IPS DF 19.7 (cell line): Measurements from ENCODE around the gene RAB7B.

Experiments used
- DNase-seq: peaks from one replicate; pipeline ENCODE4 v3.0.0-alpha.2; 2013; ENCODE audit warnings: low read depth, low spot score

RAB7B gene

DNA sequence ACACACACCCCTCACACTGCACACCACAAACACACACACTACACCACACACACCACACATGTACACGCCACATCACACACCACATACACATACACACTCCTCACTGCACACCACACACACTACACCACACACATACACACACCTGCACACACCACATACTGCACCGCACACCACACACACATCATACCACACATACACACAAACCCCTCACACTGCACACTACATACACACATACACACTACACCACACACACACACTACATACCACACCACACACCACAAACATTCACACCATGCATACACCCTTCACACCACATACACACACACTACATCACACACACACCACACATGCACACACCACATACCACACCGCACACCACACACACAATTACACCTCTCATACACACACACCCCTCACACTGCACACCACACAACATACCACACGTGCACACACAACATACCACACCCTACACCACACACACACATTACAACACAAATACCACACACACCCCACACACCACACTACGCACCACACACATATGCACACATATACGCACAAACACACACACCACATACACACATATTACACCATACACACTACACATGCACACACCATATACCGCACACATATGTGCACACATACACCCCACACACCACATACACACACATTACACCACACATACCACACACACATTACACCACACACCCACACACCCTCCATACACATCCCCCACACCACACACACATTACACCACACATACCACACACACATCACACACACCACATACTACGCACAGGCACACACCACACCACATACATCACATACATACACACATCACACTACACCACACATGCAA is 29.6 kb downstream of the RAB7B start:
- DNase-seq = no peak

DNA sequence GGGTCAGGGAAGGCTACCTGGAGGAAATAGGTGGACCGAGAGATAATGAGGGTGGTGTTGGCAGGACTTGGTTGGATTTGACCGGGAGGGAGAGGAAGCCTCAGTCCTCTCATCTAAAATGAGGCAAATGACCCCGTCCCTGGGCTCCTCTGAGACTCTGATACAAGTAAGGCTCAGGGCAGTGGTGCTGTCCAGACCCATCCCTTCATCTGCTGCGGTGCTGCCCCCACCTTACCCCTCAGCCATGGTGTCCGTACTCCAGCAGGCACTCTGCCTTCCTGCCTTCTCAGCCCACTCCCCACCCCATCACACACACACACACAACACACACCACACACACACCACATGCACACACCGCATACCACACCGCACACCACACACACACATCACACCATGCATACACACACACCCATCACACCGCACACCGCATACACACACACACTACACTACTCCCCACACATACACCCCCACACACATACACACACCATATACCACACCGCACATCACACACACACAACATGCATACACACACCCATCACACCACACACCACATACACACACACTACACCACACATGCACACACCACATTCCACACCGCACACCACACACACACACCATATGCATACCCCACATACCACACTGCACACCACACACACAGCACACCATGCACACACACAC is 30.6 kb downstream of the RAB7B start:
- DNase-seq = no peak

DNA sequence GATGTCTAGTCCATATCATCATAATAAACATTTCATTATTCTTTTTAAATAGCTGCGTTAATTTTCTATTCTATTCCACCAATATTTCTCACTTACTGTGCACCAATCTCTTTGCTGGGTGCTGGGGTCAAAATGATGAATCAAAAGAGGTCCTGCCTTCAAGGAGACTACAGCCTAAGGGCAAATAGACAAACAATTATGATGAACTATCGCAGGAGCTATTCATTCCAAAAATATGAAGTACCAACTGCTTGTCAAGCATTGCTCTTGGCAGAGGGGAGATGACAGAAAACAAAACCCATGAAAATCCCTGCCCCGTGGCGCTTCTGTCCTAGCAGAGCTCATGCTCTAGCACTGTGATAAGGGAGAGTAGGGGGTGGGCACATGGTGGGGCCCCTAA is 31.1 kb downstream of the RAB7B start:
- DNase-seq = no peak

DNA sequence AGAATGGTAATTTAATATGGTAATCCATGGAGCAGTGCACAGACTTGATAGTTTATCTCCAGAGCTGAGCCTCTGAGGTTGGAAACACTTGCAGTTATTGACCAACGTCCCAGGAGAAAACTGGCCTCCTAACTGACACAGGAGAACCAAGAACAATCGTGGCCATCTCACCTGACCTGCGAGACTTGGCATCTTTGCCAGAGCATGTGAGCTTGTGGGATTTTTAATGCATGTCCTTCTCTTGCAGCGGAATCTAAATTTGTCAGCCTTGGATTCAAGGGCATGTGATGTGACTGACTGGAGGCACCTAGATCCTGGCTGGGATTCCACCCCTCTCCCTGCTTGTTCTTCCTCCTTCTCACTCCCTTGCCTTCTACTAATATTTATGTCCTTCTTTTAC is 32.1 kb downstream of the RAB7B start:
- DNase-seq = no peak

DNA sequence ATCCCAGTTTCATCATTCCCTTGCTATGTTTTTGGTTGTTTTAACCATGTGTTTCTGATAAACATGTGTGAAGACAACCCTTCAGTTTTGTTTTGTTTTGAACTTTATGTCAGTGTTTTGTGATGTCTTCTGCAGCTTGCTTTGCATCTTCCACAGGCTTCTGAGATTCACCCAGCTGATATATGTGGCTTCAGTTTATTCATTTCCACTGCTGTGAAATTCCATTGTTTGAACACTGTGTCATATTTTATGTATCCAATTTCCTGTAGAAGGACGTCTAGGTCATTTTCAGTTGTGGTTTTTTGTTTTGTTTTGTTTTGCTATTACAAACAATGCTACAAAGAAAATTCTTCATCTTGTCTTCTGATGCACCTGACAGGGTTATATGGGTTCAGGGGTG is 32.7 kb downstream of the RAB7B start:
- DNase-seq = no peak

DNA sequence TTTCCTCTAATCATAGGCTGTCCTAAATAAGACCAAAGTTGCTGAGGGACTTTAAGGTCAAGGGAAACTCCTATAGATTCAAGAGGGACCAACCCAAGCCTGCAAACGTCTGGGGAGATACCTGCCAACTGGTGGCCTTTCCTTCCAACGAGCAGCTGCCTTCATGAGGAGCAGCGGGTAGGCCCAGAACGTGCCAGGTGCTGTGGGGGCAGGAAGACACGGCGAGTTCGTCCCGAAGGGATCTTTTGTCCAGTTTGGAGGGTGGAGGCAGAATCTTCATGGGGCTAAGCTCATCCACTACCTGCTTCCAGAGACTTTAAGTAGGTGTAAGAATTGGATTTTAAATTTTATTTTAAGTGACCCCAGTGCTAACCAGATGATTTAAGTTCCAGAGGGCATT is 34.0 kb downstream of the RAB7B start:
- DNase-seq = no peak

DNA sequence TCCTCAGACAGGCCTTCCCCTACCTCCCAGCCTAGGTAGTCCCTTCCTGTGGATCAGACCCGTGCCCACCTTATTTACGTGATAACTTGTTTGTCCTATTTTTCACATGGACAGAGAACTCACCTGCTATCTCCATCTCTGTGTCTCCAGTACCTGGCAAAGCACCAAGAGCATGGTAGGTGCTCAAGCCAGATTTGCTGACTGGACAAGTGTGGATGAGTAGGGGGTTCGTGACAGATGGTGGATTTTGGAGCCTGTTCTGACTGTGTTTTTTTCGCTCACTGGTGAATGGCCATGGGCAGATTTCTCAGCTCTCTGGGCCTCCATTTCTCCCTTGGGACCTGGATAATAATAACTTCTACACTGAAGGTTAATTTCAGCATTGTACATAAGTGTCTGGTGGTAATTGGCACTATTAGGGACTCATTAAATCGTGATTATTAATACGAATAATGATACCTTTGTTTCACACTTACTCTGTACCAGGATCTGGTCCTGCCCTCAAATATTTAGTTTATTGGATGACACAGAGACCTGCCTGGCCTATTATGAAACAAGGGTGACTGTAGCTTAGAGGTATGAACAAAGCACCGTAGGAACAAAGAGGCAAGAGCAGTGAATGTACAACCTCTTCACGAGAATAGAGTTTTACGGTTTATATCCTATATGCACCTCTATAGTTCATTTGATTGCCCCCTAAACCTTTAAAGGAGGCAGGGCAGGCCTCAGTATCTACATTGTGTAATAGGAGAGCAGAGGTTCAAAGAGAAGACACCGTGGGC is 35.5 kb downstream of the RAB7B start:
- no peak for DNase-seq

DNA sequence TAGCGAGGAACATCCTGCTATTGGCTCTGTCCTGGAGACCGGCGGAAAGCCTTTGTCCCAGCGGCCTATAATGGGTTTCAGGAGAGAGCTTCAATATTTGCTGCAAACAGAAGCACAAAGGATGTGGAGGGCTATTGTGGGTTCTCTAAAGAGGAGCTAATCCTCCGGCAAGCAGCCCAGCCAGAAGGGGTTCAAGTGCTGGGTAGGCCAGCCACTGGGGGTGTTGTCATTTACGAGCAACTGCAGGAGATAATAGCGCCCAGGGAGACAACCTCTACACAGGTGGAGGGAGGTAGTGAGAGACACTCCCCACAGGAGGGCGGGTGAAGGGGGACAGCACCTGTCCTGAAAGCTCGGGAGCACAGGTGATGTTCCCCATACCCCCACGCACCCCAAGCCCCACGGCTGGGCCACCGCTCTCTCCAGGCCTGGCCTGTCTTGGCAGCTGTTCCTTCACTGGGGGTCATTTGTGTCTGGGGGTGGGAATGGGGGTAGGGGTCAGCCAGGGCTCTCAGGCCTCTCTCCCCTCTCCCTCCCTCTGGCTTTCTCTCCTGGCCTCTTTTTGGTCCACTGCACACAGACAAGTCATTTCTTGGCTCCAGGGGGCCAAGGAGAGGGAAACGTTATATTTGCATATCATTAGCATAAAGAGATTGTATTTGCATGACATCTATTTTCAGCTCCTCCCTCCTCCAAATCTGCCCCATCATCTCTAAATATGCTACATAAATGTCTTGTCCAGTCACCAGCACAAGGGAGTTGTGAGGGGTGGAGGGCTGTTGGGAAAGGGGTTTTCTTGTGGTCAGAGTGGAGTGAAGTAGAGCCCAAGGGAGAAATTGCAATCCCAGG is 37.9 kb downstream of the RAB7B start:
- DNase-seq = no peak

DNA sequence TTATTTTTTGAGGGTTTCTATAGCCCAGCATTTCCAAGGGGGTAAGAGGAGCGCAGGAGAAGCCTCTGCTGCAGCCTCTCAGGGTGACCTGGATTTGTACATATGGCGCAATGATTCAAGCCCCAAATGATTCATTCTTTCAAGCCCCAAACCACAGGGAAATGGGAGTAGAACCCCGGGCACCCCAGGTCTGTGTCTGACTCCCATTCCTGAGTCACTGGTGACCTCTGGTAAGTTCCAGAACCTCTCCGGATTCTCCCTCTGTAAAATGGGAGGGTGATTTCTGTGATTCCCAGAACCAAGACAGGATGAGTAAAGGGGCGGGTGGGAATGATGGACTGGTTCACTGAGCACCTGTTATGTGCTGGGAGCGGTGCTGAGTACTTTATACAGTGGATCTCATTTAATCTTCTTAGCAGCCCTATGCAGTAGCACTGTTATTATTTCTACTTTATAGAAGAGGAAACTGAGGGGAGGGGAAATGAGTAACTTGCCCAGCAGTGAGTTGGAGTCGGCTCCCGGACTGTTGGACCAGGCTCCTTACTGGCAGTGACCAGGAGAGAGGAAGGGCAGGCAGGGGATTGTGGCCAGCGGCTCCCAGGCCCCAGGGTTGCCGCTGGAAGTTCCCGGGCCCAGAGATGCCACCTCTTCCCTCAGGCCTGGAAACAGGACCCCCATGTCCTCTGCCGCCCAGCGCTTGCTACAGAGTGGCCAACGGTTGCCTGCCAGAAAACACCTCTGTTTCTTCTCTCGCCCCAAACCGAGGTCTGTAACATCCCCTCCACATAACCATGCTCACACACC is 39.6 kb downstream of the RAB7B start:
- no peak for DNase-seq

DNA sequence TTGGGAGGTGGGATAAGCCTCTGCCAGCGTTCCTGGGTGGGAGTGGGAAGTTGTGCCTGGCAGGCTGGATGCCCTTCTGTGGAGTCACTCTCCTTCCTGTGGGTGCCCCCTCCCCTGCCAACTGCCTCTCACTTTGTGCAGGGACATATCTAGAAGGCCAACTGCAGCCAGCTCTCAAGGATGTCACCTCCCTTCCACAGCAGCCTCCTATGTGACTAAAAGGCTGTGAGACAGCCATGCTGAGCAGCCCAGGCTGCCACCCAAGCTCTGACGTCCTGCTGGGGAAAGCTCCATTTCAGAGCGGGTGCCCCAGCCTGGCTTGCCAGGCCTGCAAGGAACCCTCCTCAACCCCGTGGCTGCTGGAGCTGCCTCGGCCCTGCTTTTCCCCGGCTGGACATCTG is 40.4 kb downstream of the RAB7B start:
- no peak for DNase-seq

DNA sequence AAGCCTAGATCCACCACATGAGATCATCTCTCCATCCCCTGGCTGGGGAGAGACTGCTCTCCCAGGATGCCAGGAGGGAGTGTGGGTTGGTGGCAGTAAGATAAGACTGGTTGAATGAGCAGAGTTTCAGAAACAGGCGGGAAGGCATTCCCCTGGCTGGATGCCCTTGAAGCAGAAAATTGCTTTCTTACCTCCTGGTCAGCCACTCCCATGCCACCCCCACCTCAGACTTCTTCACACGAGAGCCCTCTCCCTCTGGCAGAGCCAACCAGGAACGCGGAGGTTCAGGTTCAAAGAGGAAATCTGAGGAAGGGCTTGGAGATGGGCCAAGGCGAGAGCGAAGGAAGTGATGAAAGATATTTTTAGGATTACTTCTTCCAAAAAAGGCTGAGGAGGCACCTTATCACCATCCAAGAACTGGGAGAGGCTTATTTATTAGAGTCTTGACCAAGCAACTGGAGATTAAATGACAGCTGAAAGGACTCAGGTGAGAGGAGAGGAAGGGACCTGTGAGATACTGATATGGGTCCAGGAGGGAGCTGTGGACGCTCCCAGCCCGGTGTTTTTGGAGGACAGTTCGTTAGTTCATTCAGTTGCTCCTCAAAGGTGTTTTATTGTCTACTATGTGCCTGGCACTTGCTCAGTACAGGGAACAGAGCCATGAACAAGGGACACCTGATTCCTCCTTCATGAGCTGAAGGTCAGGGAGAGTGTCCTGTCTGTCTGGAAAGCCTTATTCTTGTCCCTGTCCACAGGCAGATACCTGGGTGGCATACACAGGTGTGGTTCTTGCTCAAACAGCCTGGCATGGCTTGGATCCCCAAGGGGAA is 41.0 kb downstream of the RAB7B start:
- DNase-seq = no peak

DNA sequence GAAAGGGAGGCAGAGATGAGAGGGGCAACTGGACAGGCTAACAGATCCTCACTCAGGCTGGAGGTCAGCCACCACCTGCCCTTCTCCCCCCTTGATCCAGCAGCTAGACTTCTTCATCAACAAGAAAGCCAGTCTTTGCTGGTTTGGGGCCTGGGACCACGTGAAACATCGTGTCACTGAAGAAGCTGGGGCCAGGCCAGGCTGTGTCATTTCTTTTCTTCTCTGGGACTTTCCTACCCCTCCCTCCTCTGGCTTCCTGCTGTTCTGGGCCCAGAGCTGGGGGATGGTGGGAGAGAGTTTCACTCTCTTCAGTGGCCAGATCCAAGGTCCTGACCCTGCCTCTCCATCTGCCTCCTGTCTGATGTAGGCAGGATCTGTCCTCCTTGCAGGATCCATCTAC is 41.8 kb downstream of the RAB7B start:
- DNase-seq = no peak

DNA sequence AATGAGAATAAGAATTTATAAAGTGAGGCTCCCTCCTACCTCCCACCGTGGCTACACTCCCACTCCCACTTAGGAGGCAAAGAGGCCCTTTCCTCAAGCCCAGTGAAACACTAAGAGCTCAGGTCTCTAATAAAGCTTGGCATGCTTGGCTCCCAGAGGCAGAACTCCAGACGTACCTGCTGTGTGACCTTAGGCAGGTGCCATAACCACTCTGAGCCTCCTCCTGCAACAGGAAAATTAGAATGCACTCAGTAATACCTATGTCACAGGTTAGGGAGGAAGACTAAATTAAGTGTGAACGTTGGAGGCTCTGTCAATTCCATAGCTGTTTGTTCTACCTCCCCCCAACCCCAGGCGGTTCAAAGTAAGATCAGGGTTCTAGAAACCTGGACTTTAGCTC is 43.4 kb downstream of the RAB7B start:
- DNase-seq = no peak

DNA sequence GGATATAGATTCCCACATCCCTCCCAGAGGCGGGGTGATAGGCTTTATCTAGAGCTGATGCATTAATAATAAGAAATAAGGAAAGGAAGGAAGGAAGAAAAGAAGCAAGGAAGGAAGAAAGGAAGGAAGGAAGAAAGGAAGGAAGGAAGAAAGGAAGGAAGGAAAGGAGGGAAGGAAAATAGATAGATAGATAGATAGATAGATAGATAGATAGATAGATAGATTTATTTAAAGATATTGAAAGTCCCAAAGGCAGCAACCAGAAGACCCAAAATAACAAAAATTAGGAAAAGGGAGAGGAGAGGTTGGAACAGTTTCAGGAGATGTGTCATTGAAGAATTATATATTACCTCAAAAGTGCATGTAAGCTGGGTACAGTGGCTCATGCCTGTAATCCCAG is 47.7 kb downstream of the RAB7B start:
- no peak for DNase-seq

DNA sequence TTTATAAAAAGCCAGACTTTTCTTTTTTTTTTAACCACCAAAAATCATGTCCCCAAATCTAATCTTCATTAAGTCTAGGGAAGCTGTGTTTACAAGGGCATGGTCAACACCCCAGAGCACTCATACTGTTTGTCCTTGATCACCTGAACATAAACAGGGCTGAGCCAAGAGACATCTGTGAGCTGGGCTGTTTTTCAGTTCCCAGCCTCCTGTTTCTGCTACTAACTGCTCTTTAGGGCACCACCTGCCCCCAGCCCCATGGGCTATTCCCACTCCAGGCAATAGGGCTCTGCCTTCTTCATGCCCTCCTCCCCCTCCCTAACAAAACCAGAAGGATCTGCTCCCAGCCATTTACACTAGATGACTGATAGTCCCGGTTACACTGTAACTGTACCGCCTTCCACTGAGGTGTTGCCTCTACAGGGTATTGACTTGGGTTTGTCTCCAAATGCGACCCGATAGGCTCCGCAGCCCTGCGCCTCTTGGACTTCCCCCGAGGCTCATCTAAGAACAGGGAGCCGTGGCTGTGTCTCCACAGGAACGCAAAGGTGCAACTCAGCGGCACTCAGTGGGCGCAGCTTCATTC is 48.3 kb downstream of the RAB7B start:
- DNase-seq = no peak

DNA sequence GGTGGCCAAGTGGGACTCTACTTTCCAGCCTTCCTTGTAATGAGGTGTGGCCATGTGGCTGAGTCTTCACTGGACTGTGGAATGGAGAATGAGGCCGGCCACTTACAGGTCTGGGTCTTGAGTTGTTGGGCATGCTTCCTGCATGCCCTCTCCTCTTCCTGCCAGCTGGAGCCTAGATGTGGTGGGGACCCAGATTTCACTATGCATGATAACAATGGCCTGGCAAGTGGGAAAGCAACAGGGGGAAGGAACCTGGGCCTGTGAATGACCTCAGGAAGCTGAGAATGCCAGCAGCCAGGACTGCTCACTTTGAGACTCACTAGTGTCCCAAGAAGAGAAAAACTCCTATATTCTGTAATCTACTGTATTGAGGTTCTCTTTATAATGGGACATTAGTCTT is 51.4 kb downstream of the RAB7B start:
- DNase-seq = no peak

DNA sequence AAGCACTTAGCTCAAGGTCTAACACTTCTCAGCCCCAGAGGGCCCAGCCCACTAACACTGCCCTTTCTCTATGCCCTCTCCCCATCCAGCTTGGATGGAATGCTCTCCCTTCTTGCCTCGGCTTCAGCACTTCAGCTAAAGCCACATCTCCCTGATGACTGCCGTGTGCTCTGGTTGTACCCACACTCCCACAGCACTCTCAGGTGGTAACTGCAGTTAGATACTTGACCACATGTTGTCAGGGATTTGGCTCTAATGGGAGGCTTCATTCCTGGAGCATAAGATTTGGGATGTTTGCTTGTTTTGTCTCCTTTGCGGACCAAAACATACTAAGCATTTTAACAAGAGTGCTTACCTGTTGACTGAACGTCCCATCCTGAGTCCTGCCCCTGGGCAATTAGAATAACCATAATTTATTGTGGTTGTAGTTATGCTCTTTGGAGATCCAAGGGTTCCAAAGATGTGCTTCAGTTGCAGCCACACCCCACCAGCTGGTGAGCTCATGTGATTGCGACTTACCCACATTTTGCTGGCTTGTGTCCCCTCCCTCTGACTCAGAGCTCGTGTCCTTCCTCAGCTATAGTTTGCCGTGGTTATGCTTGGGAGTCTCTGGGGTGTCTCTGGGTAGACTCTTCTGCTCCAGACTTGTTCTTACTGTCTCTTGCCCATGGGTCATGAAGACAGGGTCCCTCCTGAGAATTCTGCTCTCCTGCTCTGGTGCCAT is 52.2 kb downstream of the RAB7B start:
- DNase-seq = no peak

DNA sequence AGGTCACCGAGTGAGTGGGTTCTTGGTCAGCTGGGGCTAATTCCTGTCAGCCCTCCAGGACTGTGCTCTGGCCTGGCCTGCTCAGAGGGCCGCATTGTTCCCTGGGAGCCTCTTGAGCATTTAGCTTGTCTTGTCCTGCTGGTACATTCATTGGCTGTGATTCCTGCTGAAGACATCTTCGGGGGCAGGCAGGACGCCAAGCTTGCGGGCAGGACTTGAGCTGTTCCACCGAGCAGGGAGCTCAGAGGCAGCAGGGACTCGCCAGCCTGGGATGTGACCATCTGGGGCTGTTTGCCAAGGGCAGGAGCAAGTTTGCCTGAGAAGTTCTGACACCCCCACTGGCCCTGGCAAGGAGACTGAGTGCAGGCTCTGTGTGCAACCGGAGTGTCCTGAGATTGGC is 52.9 kb downstream of the RAB7B start:
- no peak for DNase-seq

DNA sequence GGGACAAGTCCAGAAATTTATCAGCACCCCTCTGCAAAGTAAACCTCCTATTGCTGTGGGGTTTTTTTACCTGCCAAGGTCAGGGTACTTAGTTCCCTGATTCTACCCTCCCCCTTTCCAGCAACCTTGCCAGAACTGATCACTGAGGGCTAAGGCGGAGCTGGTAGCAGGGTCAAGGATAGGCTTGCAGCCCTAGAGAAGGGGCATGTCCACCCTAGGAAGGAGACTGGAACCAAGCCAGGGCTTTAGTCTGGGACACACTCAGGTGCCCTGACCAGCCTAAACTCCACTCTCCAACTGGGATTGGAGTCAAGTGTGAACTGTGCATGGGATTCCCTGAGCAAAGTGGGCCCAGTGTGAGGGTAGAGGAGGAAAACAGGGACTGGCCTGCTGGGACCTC is 53.4 kb downstream of the RAB7B start:
- DNase-seq = no peak
